GM04503 (cell line): Measurements from ENCODE around the gene TMEM135.
"Not testable (repeated sequence)": the region's sequence is repeated elsewhere in the genome, so short reads cannot be mapped to it uniquely, and the experiment has no call there.

Source experiments
- DNase-seq: peaks from one replicate; pipeline ENCODE4 v3.0.0-alpha.2; 2012; ENCODE audit warnings: low read depth

TMEM135 gene

GRCh38 chr11:87037450-87038234 lies at the start of gene TMEM135:
TMEM135 (plus strand) TSS chr11:87037934; CDS start chr11:87038046, 112 bp downstream.
- DNase-seq = peak; percentile 50

GRCh38 chr11:86988351-86988881 lies 49.3 kb upstream of the TMEM135 start:
- DNase-seq = no peak

GRCh38 chr11:86990031-86990430 lies 47.7 kb upstream of the TMEM135 start:
- no peak for DNase-seq

GRCh38 chr11:86990515-86990914 lies 47.2 kb upstream of the TMEM135 start:
- DNase-seq = peak; percentile 38

- no peak for DNase-seq
Measured at GRCh38 chr11:86991341-86991740, 46.4 kb upstream of the TMEM135 start.

- not testable (repeated sequence) for DNase-seq
Measured at GRCh38 chr11:86992340-86992739, 45.4 kb upstream of the TMEM135 start.

GRCh38 chr11:86993031-86993430 lies 44.7 kb upstream of the TMEM135 start:
- no peak for DNase-seq

GRCh38 chr11:86996953-86997570 lies 40.7 kb upstream of the TMEM135 start:
- DNase-seq = no peak

GRCh38 chr11:86999388-86999787 lies 38.3 kb upstream of the TMEM135 start:
- DNase-seq = no peak

- DNase-seq = no peak
Measured at GRCh38 chr11:86999859-87000753, 37.6 kb upstream of the TMEM135 start.

- no peak for DNase-seq
Measured at GRCh38 chr11:87002918-87003317, 34.8 kb upstream of the TMEM135 start.

- DNase-seq = not testable (repeated sequence)
Measured at GRCh38 chr11:87004281-87004680, 33.5 kb upstream of the TMEM135 start.

GRCh38 chr11:87005569-87005921 lies 32.2 kb upstream of the TMEM135 start:
- DNase-seq = no peak

- DNase-seq = no peak
Measured at GRCh38 chr11:87006035-87006434, 31.7 kb upstream of the TMEM135 start.

- DNase-seq = peak; percentile 47
Measured at GRCh38 chr11:87007963-87008362, 29.8 kb upstream of the TMEM135 start.

- DNase-seq = no peak
Measured at GRCh38 chr11:87012089-87012488, 25.6 kb upstream of the TMEM135 start.

- DNase-seq = no peak
Measured at GRCh38 chr11:87012673-87013072, 25.1 kb upstream of the TMEM135 start.

GRCh38 chr11:87013912-87014825 lies 23.6 kb upstream of the TMEM135 start:
- DNase-seq = no peak

- no peak for DNase-seq
Measured at GRCh38 chr11:87015645-87016044, 22.1 kb upstream of the TMEM135 start.

GRCh38 chr11:87019613-87020271 lies 18.0 kb upstream of the TMEM135 start:
- no peak for DNase-seq

- no peak for DNase-seq
Measured at GRCh38 chr11:87020336-87020735, 17.4 kb upstream of the TMEM135 start.
